HepG2 (cell line): ENCODE results near the gene VCP. TPM values are rescaled to one million over a fixed set of nuclear protein-coding genes. Genes with fewer than 3 reads are reported as not detected.
A peak's percentile ranks its signal among the peaks of the same experiment; 100 is the strongest.

Experiments
- GATA4 ChIP-seq: sonication (generic); IDR thresholded peaks from 2 replicates; pipeline ENCODE4 v1.6.1; 2016; ENCODE audit warnings: antibody characterized with exemption, low read depth, borderline replicate concordance
- KAT2B ChIP-seq: fragments of 150-350 bp; IDR thresholded peaks from 2 replicates; pipeline ENCODE4 v1.6.1; 2014; ENCODE audit warnings: low read depth, low read length, borderline replicate concordance
- KAT8 ChIP-seq: IDR thresholded peaks from 2 replicates; pipeline ENCODE4 v1.6.1; 2016; ENCODE audit warnings: missing genetic modification reagents, missing compliant biosample characterization
- KLF6 ChIP-seq: IDR thresholded peaks from 2 replicates; pipeline ENCODE4 v1.8.0; 2016; ENCODE audit warnings: missing biosample characterization, missing genetic modification reagents
- NFE2L1 ChIP-seq: sonication (generic); formaldehyde crosslinking; IDR thresholded peaks from 2 replicates; pipeline ENCODE4 v1.4.0; 2020; ENCODE audit warnings: missing genetic modification reagents, mild to moderate bottlenecking, borderline replicate concordance
- PBX3 ChIP-seq: sonication (generic); formaldehyde crosslinking; IDR thresholded peaks from 2 replicates; pipeline ENCODE4 v1.8.1; 2023; ENCODE audit warnings: missing genetic modification reagents, inconsistent platforms, borderline replicate concordance
- SNAPC5 ChIP-seq: sonication (generic); formaldehyde crosslinking; IDR thresholded peaks from 2 replicates; pipeline ENCODE4 v1.8.1; 2023; ENCODE audit warnings: mild to moderate bottlenecking, missing genetic modification reagents, borderline replicate concordance
- TBX2 ChIP-seq: sonication (generic); formaldehyde crosslinking; IDR thresholded peaks from 2 replicates; pipeline ENCODE4 v1.5.0; 2020; ENCODE audit warnings: missing genetic modification reagents, mild to moderate bottlenecking, borderline replicate concordance
- ZFP62 ChIP-seq: sonication (generic); formaldehyde crosslinking; IDR thresholded peaks from 2 replicates; pipeline ENCODE4 v1.4.0; 2020; ENCODE audit warnings: missing genetic modification reagents
- ZNF264 ChIP-seq: sonication (generic); formaldehyde crosslinking; IDR thresholded peaks from 2 replicates; pipeline ENCODE4 v1.4.0; 2020; ENCODE audit warnings: missing genetic modification reagents
- ZNF34 ChIP-seq: sonication (generic); formaldehyde crosslinking; IDR thresholded peaks from 2 replicates; pipeline ENCODE4 v1.4.0; 2020; ENCODE audit warnings: mild to moderate bottlenecking, missing genetic modification reagents, borderline replicate concordance
- ZNF770 ChIP-seq: sonication (generic); formaldehyde crosslinking; IDR thresholded peaks from 2 replicates; pipeline ENCODE4 v1.5.0; 2020; ENCODE audit warnings: mild to moderate bottlenecking, missing genetic modification reagents
- polyA plus RNA-seq, 8 experiments: library from polyadenylated mRNA; depleted of rRNA in 3 of 8; stranded (reverse) in 7 of 8; unstranded in 1 of 8; fragments of >200 nt; fragmentation: Illumina TruSeq in 4 of 8; extraction: Trizol in 4 of 8; gene quantifications; 2 replicates each; pipeline versions ENCODE4 v1.2.1 to v1.2.3, GENCODE V29; 2011 to 2016; ENCODE audit warnings: low read depth in 4 of 8, missing spikeins in 1 of 8, mixed read lengths in 1 of 8; ENCODE audit not compliant: insufficient read depth in 1 of 8
- total RNA-seq, 5 experiments: library from RNA; depleted of rRNA; stranded (reverse); fragments of >200 nt; fragmentation: Illumina TruSeq; extraction: Trizol; gene quantifications; 2 replicates each; pipeline ENCODE4 v1.2.3, GENCODE V29; 2016; ENCODE audit warnings: low read depth in 1 of 5
- TF ChIP-seq, protein P1 (sequence below): sonication (generic); formaldehyde crosslinking; conservative IDR thresholded peaks from 2 replicates; pipeline ENCODE4 v1.8.0; 2022; ENCODE audit warnings: low read depth, missing genetic modification reagents
- TF ChIP-seq, protein P2 (sequence below): sonication (generic); formaldehyde crosslinking; IDR thresholded peaks from 2 replicates; pipeline ENCODE4 v1.4.0; 2020; ENCODE audit warnings: missing genetic modification reagents
- TF ChIP-seq, protein P3 (sequence below): sonication (generic); formaldehyde crosslinking; IDR thresholded peaks from 2 replicates; pipeline ENCODE4 v1.9.0; 2021; ENCODE audit warnings: missing genetic modification reagents, mild to moderate bottlenecking, borderline replicate concordance
- TF ChIP-seq, protein P4 (sequence below): sonication (generic); formaldehyde crosslinking; IDR thresholded peaks from 2 replicates; pipeline ENCODE4 v1.4.0; 2020; ENCODE audit warnings: missing genetic modification reagents

The VCP gene
- total and polyA plus RNA-seq, 2 of the 13 experiments (the other 11 are each of a cell fraction or from before 2014, with no cell fraction given): 143 to 391 TPM

- TF ChIP-seq SNAPC5 (CRISPR knock-in tag) (no peak; the same call in 1 of the 2 replicates), KLF6 (peak; percentile 59; the same call in 1 of the 2 replicates), PBX3 (CRISPR knock-in tag) (no peak), TBX2 (CRISPR knock-in tag) (peak; percentile 91), ZNF264 (CRISPR knock-in tag) (peak; percentile 86), NFE2L1 (CRISPR knock-in tag) (peak; percentile 26; the same call in 1 of the 2 replicates), ZFP62 (CRISPR knock-in tag) (no peak), ZNF770 (CRISPR knock-in tag) (peak; percentile 97), GATA4 (peak; percentile 48; the same call in 1 of the 2 replicates), KAT2B (no peak), KAT8 (CRISPR knock-in tag) (peak; percentile 98), ZNF34 (peak; percentile 96)
- TF ChIP-seq, protein P1, sequence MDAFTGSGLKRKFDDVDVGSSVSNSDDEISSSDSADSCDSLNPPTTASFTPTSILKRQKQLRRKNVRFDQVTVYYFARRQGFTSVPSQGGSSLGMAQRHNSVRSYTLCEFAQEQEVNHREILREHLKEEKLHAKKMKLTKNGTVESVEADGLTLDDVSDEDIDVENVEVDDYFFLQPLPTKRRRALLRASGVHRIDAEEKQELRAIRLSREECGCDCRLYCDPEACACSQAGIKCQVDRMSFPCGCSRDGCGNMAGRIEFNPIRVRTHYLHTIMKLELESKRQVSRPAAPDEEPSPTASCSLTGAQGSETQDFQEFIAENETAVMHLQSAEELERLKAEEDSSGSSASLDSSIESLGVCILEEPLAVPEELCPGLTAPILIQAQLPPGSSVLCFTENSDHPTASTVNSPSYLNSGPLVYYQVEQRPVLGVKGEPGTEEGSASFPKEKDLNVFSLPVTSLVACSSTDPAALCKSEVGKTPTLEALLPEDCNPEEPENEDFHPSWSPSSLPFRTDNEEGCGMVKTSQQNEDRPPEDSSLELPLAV (CRISPR knock-in tag): no peak
- TF ChIP-seq, protein P2, sequence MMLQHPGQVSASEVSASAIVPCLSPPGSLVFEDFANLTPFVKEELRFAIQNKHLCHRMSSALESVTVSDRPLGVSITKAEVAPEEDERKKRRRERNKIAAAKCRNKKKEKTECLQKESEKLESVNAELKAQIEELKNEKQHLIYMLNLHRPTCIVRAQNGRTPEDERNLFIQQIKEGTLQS (CRISPR knock-in tag): peak; percentile 13; the same call in 1 of the 2 replicates
- TF ChIP-seq, protein P3, sequence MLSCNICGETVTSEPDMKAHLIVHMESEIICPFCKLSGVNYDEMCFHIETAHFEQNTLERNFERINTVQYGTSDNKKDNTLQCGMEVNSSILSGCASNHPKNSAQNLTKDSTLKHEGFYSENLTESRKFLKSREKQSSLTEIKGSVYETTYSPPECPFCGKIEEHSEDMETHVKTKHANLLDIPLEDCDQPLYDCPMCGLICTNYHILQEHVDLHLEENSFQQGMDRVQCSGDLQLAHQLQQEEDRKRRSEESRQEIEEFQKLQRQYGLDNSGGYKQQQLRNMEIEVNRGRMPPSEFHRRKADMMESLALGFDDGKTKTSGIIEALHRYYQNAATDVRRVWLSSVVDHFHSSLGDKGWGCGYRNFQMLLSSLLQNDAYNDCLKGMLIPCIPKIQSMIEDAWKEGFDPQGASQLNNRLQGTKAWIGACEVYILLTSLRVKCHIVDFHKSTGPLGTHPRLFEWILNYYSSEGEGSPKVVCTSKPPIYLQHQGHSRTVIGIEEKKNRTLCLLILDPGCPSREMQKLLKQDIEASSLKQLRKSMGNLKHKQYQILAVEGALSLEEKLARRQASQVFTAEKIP (CRISPR knock-in tag): no peak
- TF ChIP-seq, protein P4, sequence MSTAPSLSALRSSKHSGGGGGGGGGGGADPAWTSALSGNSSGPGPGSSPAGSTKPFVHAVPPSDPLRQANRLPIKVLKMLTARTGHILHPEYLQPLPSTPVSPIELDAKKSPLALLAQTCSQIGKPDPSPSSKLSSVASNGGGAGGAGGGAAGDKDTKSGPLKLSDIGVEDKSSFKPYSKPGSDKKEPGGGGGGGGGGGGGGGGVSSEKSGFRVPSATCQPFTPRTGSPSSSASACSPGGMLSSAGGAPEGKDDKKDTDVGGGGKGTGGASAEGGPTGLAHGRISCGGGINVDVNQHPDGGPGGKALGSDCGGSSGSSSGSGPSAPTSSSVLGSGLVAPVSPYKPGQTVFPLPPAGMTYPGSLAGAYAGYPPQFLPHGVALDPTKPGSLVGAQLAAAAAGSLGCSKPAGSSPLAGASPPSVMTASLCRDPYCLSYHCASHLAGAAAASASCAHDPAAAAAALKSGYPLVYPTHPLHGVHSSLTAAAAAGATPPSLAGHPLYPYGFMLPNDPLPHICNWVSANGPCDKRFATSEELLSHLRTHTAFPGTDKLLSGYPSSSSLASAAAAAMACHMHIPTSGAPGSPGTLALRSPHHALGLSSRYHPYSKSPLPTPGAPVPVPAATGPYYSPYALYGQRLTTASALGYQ (CRISPR knock-in tag): peak; percentile 45; the same call in 1 of the 2 replicates
Measured at GRCh38 chr9:35096035-35096849, 23.8 kb upstream of the VCP start, which contains the start of gene PIGO (continued).
